ENCODE results near the gene CALN1. TPM values are rescaled to one million over a fixed set of nuclear protein-coding genes. Genes with fewer than 3 reads are reported as not detected.

The CALN1 gene
- total RNA-seq, 1 donor from 2014 or later: not detected

- H3K4me1 ChIP-seq (ENCODE audit: insufficient read depth, low read length): no peaks in the 10 kb centered on the region
Observed at GRCh38 chr7:72446591-72447462, 34.7 kb upstream of the CALN1 start.

GRCh38 chr7:72446131-72446530 lies 34.0 kb upstream of the CALN1 start:
- no peak overlapping the region for H3K4me3 Mint-ChIP-seq (ENCODE audit: unreplicated experiment)
- no peak overlapping the region for H3K27ac ChIP-seq (ENCODE audit: low read depth, low read length)
- no peak overlapping the region for H2AFZ ChIP-seq (ENCODE audit: low read depth, low read length)
- no peak for DNase-seq (ENCODE audit: low read depth)
- peaks cover 9% of the 10 kb centered on the region for H3K4me1 Mint-ChIP-seq (ENCODE audit: low read depth, unreplicated experiment)
- no peaks in the 10 kb centered on the region for H3K36me3 ChIP-seq (ENCODE audit: insufficient read depth, low read length)
- peaks cover 32% of the 10 kb centered on the region for H3K27me3 Mint-ChIP-seq (ENCODE audit: low read depth, unreplicated experiment)
- H3K27ac Mint-ChIP-seq (ENCODE audit: unreplicated experiment): no peak overlapping the region
- FAIRE-seq: no peak
- H4K20me1 ChIP-seq (ENCODE audit: insufficient read depth, low read length): no peaks in the 10 kb centered on the region
- no peaks in the 10 kb centered on the region for H3K27me3 ChIP-seq (ENCODE audit: insufficient read depth, low read length)
- H3K4me2 ChIP-seq (ENCODE audit: low read length): no peak overlapping the region
- no peaks in the 10 kb centered on the region for H3K79me2 ChIP-seq (ENCODE audit: insufficient read depth, low read length)
- no peak for TF ChIP-seq EZH2 (IDR thresholded peaks at IDR 0.05; ENCODE audit: insufficient read depth, low read length)
- TF ChIP-seq, protein P1, sequence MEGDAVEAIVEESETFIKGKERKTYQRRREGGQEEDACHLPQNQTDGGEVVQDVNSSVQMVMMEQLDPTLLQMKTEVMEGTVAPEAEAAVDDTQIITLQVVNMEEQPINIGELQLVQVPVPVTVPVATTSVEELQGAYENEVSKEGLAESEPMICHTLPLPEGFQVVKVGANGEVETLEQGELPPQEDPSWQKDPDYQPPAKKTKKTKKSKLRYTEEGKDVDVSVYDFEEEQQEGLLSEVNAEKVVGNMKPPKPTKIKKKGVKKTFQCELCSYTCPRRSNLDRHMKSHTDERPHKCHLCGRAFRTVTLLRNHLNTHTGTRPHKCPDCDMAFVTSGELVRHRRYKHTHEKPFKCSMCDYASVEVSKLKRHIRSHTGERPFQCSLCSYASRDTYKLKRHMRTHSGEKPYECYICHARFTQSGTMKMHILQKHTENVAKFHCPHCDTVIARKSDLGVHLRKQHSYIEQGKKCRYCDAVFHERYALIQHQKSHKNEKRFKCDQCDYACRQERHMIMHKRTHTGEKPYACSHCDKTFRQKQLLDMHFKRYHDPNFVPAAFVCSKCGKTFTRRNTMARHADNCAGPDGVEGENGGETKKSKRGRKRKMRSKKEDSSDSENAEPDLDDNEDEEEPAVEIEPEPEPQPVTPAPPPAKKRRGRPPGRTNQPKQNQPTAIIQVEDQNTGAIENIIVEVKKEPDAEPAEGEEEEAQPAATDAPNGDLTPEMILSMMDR (IDR thresholded peaks at IDR 0.05; ENCODE audit: insufficient read depth, low read depth, low read length): no peak
- no peak overlapping the region for H3K4me3 ChIP-seq (ENCODE audit: insufficient read depth, low read depth, low read length)
- no peak overlapping the region for H3K9ac ChIP-seq (ENCODE audit: low read length)
- no peaks in the 10 kb centered on the region for H3K36me3 Mint-ChIP-seq (ENCODE audit: low read depth, unreplicated experiment)
- no peaks in the 10 kb centered on the region for H3K4me1 ChIP-seq (ENCODE audit: insufficient read depth, low read length)
- peaks cover 5% of the 10 kb centered on the region for H3K9me3 Mint-ChIP-seq (ENCODE audit: unreplicated experiment)
- no peaks in the 10 kb centered on the region for H3K9me3 ChIP-seq (ENCODE audit: insufficient read depth, low read depth, low read length)

More at GRCh38 chr7:72446591-72447462, 34.7 kb upstream of the CALN1 start:
- H3K4me3 Mint-ChIP-seq (ENCODE audit: unreplicated experiment): no peak overlapping the region
- no peaks in the 10 kb centered on the region for H4K20me1 ChIP-seq (ENCODE audit: insufficient read depth, low read length)
- DNase-seq (ENCODE audit: low read depth) (no peak), FAIRE-seq (no peak)
- H3K4me3 ChIP-seq (ENCODE audit: insufficient read depth, low read depth, low read length): no peak overlapping the region
- H3K4me1 Mint-ChIP-seq (ENCODE audit: low read depth, unreplicated experiment): peaks cover 6% of the 10 kb centered on the region
- no peaks in the 10 kb centered on the region for H3K79me2 ChIP-seq (ENCODE audit: insufficient read depth, low read length)
- peaks cover 36% of the 10 kb centered on the region for H3K27me3 Mint-ChIP-seq (ENCODE audit: low read depth, unreplicated experiment)
- H3K27ac ChIP-seq (ENCODE audit: low read depth, low read length): no peak overlapping the region
- H3K9me3 ChIP-seq (ENCODE audit: insufficient read depth, low read depth, low read length): no peaks in the 10 kb centered on the region
- no peak overlapping the region for H3K9ac ChIP-seq (ENCODE audit: low read length)
- H3K27me3 ChIP-seq (ENCODE audit: insufficient read depth, low read length): no peaks in the 10 kb centered on the region
- TF ChIP-seq, protein P1 (IDR thresholded peaks at IDR 0.05; ENCODE audit: insufficient read depth, low read depth, low read length): no peak
- TF ChIP-seq EZH2 (IDR thresholded peaks at IDR 0.05; ENCODE audit: insufficient read depth, low read length): no peak
- no peaks in the 10 kb centered on the region for H3K36me3 Mint-ChIP-seq (ENCODE audit: low read depth, unreplicated experiment)
- H3K4me2 ChIP-seq (ENCODE audit: low read length): no peak overlapping the region
- H2AFZ ChIP-seq (ENCODE audit: low read depth, low read length): no peak overlapping the region
- H3K9me3 Mint-ChIP-seq (ENCODE audit: unreplicated experiment): peaks cover 4% of the 10 kb centered on the region
- no peaks in the 10 kb centered on the region for H3K36me3 ChIP-seq (ENCODE audit: insufficient read depth, low read length)
- no peak overlapping the region for H3K27ac Mint-ChIP-seq (ENCODE audit: unreplicated experiment)

DNA sequence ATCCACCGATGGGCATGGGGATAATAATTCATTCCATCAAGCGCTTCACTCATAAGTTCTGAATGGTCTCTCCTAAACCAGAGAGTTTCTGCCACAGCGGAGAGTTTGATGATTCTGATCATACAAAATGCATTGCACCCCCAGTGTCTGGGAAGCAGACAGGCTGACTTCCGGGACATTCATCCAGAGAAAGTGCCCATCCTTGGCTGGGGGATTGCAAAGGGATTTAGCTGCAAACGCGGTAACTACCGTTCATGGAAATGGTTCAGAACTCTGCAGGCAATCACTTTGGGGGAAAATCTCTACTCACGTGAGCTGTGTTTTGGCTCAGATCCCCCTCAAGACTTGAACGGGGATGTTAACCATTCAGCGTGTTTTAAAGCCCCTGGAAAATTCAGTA lies 33.4 kb upstream of the CALN1 start:
- Histone ChIP-seq H3K27ac (ENCODE audit: low read depth, low read length) (no peak overlapping the region), H3K79me2 (ENCODE audit: insufficient read depth, low read length) (no peaks in the 10 kb centered on the region), H3K27me3 (ENCODE audit: insufficient read depth, low read length) (no peaks in the 10 kb centered on the region), H4K20me1 (ENCODE audit: insufficient read depth, low read length) (no peaks in the 10 kb centered on the region), H3K4me2 (ENCODE audit: low read length) (no peak overlapping the region), H2AFZ (ENCODE audit: low read depth, low read length) (no peak overlapping the region), H3K4me3 (ENCODE audit: insufficient read depth, low read depth, low read length) (no peak overlapping the region), H3K9ac (ENCODE audit: low read length) (no peak overlapping the region), H3K4me1 (ENCODE audit: insufficient read depth, low read length) (no peaks in the 10 kb centered on the region), H3K9me3 (ENCODE audit: insufficient read depth, low read depth, low read length) (no peaks in the 10 kb centered on the region), H3K36me3 (ENCODE audit: insufficient read depth, low read length) (no peaks in the 10 kb centered on the region)
- DNase-seq (ENCODE audit: low read depth) (no peak), FAIRE-seq (no peak)
- TF ChIP-seq, protein P1 (IDR thresholded peaks at IDR 0.05; ENCODE audit: insufficient read depth, low read depth, low read length): no peak
- TF ChIP-seq EZH2 (IDR thresholded peaks at IDR 0.05; ENCODE audit: insufficient read depth, low read length): no peak
- no peak overlapping the region for H3K27ac Mint-ChIP-seq (ENCODE audit: unreplicated experiment)
- peaks cover 29% of the 10 kb centered on the region for H3K27me3 Mint-ChIP-seq (ENCODE audit: low read depth, unreplicated experiment)
- no peaks in the 10 kb centered on the region for H3K36me3 Mint-ChIP-seq (ENCODE audit: low read depth, unreplicated experiment)
- H3K4me3 Mint-ChIP-seq (ENCODE audit: unreplicated experiment): no peak overlapping the region
- H3K9me3 Mint-ChIP-seq (ENCODE audit: unreplicated experiment): peaks cover 5% of the 10 kb centered on the region
- peaks cover 9% of the 10 kb centered on the region for H3K4me1 Mint-ChIP-seq (ENCODE audit: low read depth, unreplicated experiment)

Measured in astrocyte (in vitro differentiated cells and primary cell).